Measurements from ENCODE around the gene METTL26. TPM values are rescaled to one million over a fixed set of nuclear protein-coding genes. Genes with fewer than 3 reads are reported as not detected.

METTL26 gene
- total RNA-seq, 4 donors from 2014 or later, result 32.6 to 91.8 (median 86.7) TPM

- Histone ChIP-seq H3K36me3 (no peaks in the 10 kb centered on the region), H3K27me3 (no peaks in the 10 kb centered on the region), H3K4me1 (peaks cover 22 to 40% (median 35%) of the 10 kb centered on the region in 4 donors), H3K4me3 (no peak overlapping the region), H3K9me3 (no peaks in the 10 kb centered on the region), H3K27ac (no peak overlapping the region)
- in situ Hi-C loops (cut with MboI; ENCODE audit: low pct_ligation_motif_present in 1 of 4, low pct_unique_long_range_greater_than_20kb in 1 of 4, low sequenced_read_pairs in 3 of 4), result no loop called here
- intact Hi-C loops (cut with DNase I; ENCODE audit: low total_unique reads), result no loop called here
- DNase-seq, result no peak
- TF ChIP-seq POLR2AphosphoS5 (IDR thresholded peaks at IDR 0.05) (no peak), CTCF (IDR thresholded peaks at IDR 0.05) (no peak), POLR2A (IDR thresholded peaks at IDR 0.05) (no peak), EP300 (IDR thresholded peaks at IDR 0.05; ENCODE audit: low read depth) (no peak)
- 82 to 93% methylated on average over 5 to 8 of the region's 9 CpGs for WGBS, 2 donors (ENCODE audit: low coverage in 1 of 2)
Observed at GRCh38 chr16:638836-639235, 2.7 kb upstream of the METTL26 start.

- no peak overlapping the region for H3K4me3 ChIP-seq
- no peak for DNase-seq
- in situ Hi-C loops (cut with MboI; ENCODE audit: low pct_ligation_motif_present in 1 of 4, low pct_unique_long_range_greater_than_20kb in 1 of 4, low sequenced_read_pairs in 3 of 4) (no loop called here), intact Hi-C loops (cut with DNase I; ENCODE audit: low total_unique reads) (no loop called here)
- no peaks in the 10 kb centered on the region for H3K9me3 ChIP-seq
- H3K36me3 ChIP-seq, result no peaks in the 10 kb centered on the region
- TF ChIP-seq POLR2A (IDR thresholded peaks at IDR 0.05) (no peak), POLR2AphosphoS5 (IDR thresholded peaks at IDR 0.05) (no peak), CTCF (IDR thresholded peaks at IDR 0.05) (no peak), EP300 (IDR thresholded peaks at IDR 0.05; ENCODE audit: low read depth) (no peak)
- peaks cover 17 to 33% (median 28%) of the 10 kb centered on the region in 4 donors for H3K4me1 ChIP-seq
- WGBS, 2 donors (ENCODE audit: low coverage in 1 of 2), result 85% methylated on average over 10 of the region's 15 CpGs; no CpG with 5 or more reads in 1 of the 2 donors
- peak overlapping the region in 3 of 4 donors; percentile 96 to 100 (median 98) for H3K27ac ChIP-seq
- no peaks in the 10 kb centered on the region for H3K27me3 ChIP-seq
Observed at GRCh38 chr16:638034-638543, 2.0 kb upstream of the METTL26 start.

GRCh38 chr16:637081-638018 lies 1.2 kb upstream of the METTL26 start:
- TF ChIP-seq POLR2AphosphoS5 (IDR thresholded peaks at IDR 0.05) (no peak), EP300 (IDR thresholded peaks at IDR 0.05; ENCODE audit: low read depth) (no peak), CTCF (IDR thresholded peaks at IDR 0.05) (no peak), POLR2A (IDR thresholded peaks at IDR 0.05) (no peak)
- H3K4me1 ChIP-seq, result peaks cover 11 to 25% (median 21%) of the 10 kb centered on the region in 4 donors
- intact Hi-C loops (cut with DNase I; ENCODE audit: low total_unique reads), result no loop called here

GRCh38 chr16:635573-636205 lies 416 bp downstream of the METTL26 start:
- H3K36me3 ChIP-seq, result no peaks in the 10 kb centered on the region
- H3K4me3 ChIP-seq, result peak overlapping the region; percentile 73 to 94 (median 79)
- intact Hi-C loops (cut with DNase I; ENCODE audit: low total_unique reads) (loop anchor here (1.0 kb wide), 1 partner anchor 46 kb away; no protein-coding TSS in a partner anchor), in situ Hi-C loops (cut with MboI; ENCODE audit: low pct_ligation_motif_present in 1 of 4, low pct_unique_long_range_greater_than_20kb in 1 of 4, low sequenced_read_pairs in 3 of 4) (no loop called here)
- H3K9me3 ChIP-seq, result no peaks in the 10 kb centered on the region
- H3K4me1 ChIP-seq, result peaks cover 11 to 25% (median 24%) of the 10 kb centered on the region in 4 donors
- no peak for DNase-seq
- H3K27me3 ChIP-seq, result no peaks in the 10 kb centered on the region
- TF ChIP-seq POLR2A (IDR thresholded peaks at IDR 0.05) (no peak), POLR2AphosphoS5 (IDR thresholded peaks at IDR 0.05) (no peak), CTCF (IDR thresholded peaks at IDR 0.05) (no peak), EP300 (IDR thresholded peaks at IDR 0.05; ENCODE audit: low read depth) (no peak)
- peak overlapping the region; percentile 96 to 100 (median 98) for H3K27ac ChIP-seq
- WGBS, 2 donors (ENCODE audit: low coverage in 1 of 2), result 3% methylated on average over 41 of the region's 55 CpGs; no CpG with 5 or more reads in 1 of the 2 donors

More at GRCh38 chr16:637081-638018, 1.2 kb upstream of the METTL26 start:
- no peaks in the 10 kb centered on the region for H3K27me3 ChIP-seq
- in situ Hi-C loops (cut with MboI; ENCODE audit: low pct_ligation_motif_present in 1 of 4, low pct_unique_long_range_greater_than_20kb in 1 of 4, low sequenced_read_pairs in 3 of 4), result no loop called here
- H3K27ac ChIP-seq, result peak overlapping the region; percentile 96 to 100 (median 98)
- H3K4me3 ChIP-seq, result peak overlapping the region; percentile 73 to 94 (median 79)
- H3K36me3 ChIP-seq, result no peaks in the 10 kb centered on the region
- no peaks in the 10 kb centered on the region for H3K9me3 ChIP-seq
- peak; percentile 92 for DNase-seq
- 29% methylated on average over 22 of the region's 53 CpGs; no CpG with 5 or more reads in 1 of the 2 donors for WGBS, 2 donors (ENCODE audit: low coverage in 1 of 2)

All from transverse colon (tissue), 4 donors.